Kidney epithelial cell (primary cell): ENCODE results near the gene RAPH1. TPM values are rescaled to one million over a fixed set of nuclear protein-coding genes. Genes with fewer than 3 reads are reported as not detected.

ENCODE experiments used
- DNase-seq: peaks from one replicate; pipeline ENCODE4 v3.0.0-alpha.2; 2010; ENCODE audit warnings: low read depth
- H3K27me3 ChIP-seq: 2 replicates; pipeline ENCODE4 v1.6.0; 2011; ENCODE audit warnings: low read length; ENCODE audit not compliant: control insufficient read depth, insufficient read depth
- H3K36me3 ChIP-seq: 2 replicates; pipeline ENCODE4 v1.5.1; 2011; ENCODE audit warnings: low read length; ENCODE audit not compliant: control insufficient read depth, insufficient read depth
- H3K4me3 ChIP-seq: 2 replicates; pipeline ENCODE4 v1.5.1; 2011; ENCODE audit warnings: low read depth, mild to moderate bottlenecking, control low read depth, low read length
- total RNA-seq: library from RNA; depleted of rRNA; stranded (reverse); fragments of >200 nt; gene quantifications from 2 replicates; pipeline ENCODE4 v1.2.3, GENCODE V29; 2015
- TF ChIP-seq, protein P1 (sequence below): IDR thresholded peaks from 2 replicates; pipeline ENCODE4 v1.5.1; 2011; ENCODE audit warnings: mild to moderate bottlenecking, moderate library complexity, low read length, control low read depth, inconsistent platforms; ENCODE audit not compliant: insufficient read depth, poor library complexity, severe bottlenecking

RAPH1 gene
- total RNA-seq, 1 donor from 2014 or later = 28.9 TPM

DNA sequence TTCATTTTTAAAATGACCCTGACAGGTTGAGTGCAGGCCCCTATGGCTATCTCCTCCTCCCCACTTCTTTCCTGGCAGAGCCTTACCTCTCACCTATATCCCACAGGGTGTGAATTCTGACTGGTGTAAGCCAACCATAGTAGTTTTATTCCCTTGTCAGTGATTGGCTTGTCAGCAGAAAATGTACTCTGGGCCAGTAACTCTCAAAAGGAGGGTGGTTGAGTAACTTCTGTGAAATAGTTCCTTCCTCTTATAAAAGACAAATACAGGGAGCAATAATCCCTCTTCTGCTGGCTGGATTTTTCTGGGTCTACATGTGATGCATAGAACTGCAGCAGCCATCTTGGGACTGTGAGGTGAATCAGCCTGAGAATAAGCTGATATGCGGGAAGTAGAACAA lies 83.4 kb downstream of the RAPH1 start:
- Histone ChIP-seq H3K27me3 (no peaks in the 10 kb centered on the region), H3K4me3 (no peak overlapping the region), H3K36me3 (no peaks in the 10 kb centered on the region)
- no peak for DNase-seq
- TF ChIP-seq, protein P1, sequence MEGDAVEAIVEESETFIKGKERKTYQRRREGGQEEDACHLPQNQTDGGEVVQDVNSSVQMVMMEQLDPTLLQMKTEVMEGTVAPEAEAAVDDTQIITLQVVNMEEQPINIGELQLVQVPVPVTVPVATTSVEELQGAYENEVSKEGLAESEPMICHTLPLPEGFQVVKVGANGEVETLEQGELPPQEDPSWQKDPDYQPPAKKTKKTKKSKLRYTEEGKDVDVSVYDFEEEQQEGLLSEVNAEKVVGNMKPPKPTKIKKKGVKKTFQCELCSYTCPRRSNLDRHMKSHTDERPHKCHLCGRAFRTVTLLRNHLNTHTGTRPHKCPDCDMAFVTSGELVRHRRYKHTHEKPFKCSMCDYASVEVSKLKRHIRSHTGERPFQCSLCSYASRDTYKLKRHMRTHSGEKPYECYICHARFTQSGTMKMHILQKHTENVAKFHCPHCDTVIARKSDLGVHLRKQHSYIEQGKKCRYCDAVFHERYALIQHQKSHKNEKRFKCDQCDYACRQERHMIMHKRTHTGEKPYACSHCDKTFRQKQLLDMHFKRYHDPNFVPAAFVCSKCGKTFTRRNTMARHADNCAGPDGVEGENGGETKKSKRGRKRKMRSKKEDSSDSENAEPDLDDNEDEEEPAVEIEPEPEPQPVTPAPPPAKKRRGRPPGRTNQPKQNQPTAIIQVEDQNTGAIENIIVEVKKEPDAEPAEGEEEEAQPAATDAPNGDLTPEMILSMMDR = no peak

DNA sequence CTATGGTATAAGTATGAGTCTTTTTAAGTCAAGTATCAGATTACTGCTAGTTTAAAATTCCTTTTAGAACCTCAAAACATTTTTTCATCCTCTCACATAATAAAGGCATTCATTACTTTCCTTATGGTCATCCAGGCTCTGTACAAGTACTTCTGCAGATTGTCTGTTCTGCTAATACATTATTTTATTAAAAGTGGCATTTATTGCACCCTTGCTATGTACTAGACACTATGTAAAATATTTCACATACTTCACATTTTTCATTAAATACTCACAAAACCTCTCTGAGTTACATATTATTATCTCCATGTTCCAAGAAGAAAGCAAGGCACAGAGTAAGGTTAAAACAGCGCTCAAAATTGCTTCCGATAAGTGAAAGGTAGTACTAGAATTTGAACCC lies 84.1 kb downstream of the RAPH1 start:
- no peaks in the 10 kb centered on the region for H3K27me3 ChIP-seq
- TF ChIP-seq, protein P1 = no peak
- no peak overlapping the region for H3K4me3 ChIP-seq
- no peak for DNase-seq
- H3K36me3 ChIP-seq = no peaks in the 10 kb centered on the region

DNA sequence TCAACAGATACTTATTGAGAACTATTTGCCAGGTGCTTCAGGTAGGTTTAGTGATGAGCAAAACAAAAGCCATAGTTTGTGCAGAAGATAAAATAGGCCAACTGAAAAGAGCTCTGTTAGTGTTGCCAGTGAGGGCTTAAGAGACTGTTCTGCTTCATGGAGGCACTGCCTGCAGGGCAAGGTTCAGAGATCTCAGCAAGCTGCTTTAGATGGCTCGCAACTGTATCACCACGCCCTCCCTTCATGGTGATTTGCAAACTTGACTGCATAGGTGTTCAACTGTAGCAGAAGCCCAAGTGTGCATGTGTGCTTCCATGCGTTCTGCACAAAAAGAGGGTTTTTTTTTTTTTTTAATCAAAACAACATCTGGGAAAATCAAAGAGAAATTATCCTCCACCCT lies 84.5 kb downstream of the RAPH1 start:
- Histone ChIP-seq H3K27me3 (no peaks in the 10 kb centered on the region), H3K4me3 (no peak overlapping the region), H3K36me3 (no peaks in the 10 kb centered on the region)
- no peak for DNase-seq
- TF ChIP-seq, protein P1 = no peak

DNA sequence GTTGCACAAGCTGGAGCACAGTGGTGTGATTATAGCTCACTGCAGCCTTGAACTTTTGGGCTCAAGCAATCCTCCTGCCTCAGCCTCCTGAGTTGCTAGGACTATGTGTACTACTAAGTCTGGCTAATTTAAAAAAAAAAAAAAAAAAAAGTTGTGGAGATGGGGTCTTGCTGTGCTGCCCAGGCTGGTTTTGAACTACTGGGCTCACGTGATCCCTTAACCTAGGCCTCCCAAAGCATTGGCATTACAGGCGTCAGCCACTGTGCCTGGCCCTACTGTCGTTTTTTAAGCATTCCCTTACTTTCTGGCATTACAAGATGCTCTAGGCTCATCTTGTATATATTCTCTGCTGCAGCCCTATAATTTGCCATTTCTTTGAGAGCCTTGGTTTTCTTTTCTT lies 88.3 kb downstream of the RAPH1 start:
- H3K27me3 ChIP-seq = no peaks in the 10 kb centered on the region
- no peak overlapping the region for H3K4me3 ChIP-seq
- H3K36me3 ChIP-seq = no peaks in the 10 kb centered on the region
- DNase-seq = no peak
- TF ChIP-seq, protein P1 = no peak

DNA sequence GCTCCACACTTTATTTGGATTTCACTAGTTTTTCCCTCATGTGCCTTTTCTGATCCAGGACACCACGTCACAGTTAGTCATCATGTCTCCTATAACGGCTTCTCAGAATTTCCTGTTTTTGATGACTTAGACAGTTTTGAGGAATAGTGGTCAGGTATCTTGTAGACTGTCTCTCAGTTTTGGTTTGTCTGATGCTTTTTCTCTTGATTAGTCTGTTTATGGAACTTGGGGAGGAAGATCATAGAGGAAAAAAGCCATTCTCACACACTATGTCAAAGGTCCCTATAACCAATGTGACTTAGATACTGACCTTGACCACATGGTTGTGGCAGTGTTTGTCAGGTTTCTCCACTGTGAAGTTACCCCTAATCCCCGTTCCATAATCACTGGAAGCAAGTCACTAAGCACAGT lies 89.0 kb downstream of the RAPH1 start:
- Histone ChIP-seq H3K36me3 (no peaks in the 10 kb centered on the region), H3K4me3 (no peak overlapping the region), H3K27me3 (no peaks in the 10 kb centered on the region)
- TF ChIP-seq, protein P1 = no peak
- peak; percentile 26 for DNase-seq

DNA sequence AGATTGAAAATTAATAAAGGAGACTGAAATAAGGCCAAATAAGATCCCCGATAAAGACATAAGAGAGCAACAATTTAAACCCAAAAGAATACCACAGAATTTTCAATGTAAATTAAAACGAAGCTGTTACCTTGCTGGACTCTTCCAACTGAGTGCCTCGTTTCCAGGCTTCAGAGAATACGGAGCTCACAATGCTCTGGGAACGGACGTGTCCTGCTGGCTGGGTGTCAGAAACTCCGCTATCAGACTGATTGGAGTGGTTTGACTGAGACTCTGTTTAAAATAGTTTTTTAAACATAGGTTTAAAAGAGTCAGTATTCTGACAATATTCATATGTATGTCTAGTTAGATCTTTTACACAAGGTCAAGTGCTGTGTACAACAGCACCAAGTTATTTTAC lies 90.4 kb downstream of the RAPH1 start:
- DNase-seq = no peak
- no peaks in the 10 kb centered on the region for H3K27me3 ChIP-seq
- TF ChIP-seq, protein P1 = no peak
- H3K36me3 ChIP-seq = no peaks in the 10 kb centered on the region
- no peak overlapping the region for H3K4me3 ChIP-seq
